K562 (cell line): ENCODE data around the gene ZNF296. TPM values are rescaled to one million over a fixed set of nuclear protein-coding genes. Genes with fewer than 3 reads are reported as not detected.

Experiments
- ATAC-seq: fragments of 200-7000 bp; cut with Tn5 transposase; 3 replicates; pipeline ENCODE4 v1.9.1; 2020; ENCODE audit warnings: moderate library complexity
- BruUV-seq: library from RNA; stranded (reverse); fragments of 400-500 nt; replicated peaks from 2 replicates; lab custom pipeline; 2021; lab: Mats Ljungman, UMichigan
- CTCF ChIA-PET: fragments of 300-600 bp; formaldehyde crosslinking; extraction: SDS; loops from one replicate; lab custom pipeline; 2021; ENCODE audit warnings: low intra/inter-chr PET ratio; lab: Yijun Ruan, JAX
- POLR2A ChIA-PET: fragments of 300-600, 350-650 bp; sonication (Branson Sonifier 250); formaldehyde crosslinking; extraction: SDS; loops from one replicate; lab custom pipeline; 2021; ENCODE audit warnings: antibody characterized with exemption, inconsistent platforms; lab: Yijun Ruan, JAX
- DNase-seq, 4 experiments: peaks; one replicate each; pipeline versions ENCODE4 v3.0.0 to v3.0.0-alpha.2; 2011 to 2018; ENCODE audit warnings: low spot score in 3 of 4, mixed read lengths in 3 of 4; ENCODE audit errors: extremely low read depth in 1 of 4
- FAIRE-seq: peaks from 2 replicates; lab custom pipeline; 2011; peaks lifted over from hg19 to GRCh38; lab: Jason Lieb, UNC
- H2AFZ ChIP-seq: 2 replicates; pipeline ENCODE4 v1.6.0; 2011; ENCODE audit warnings: low read depth, low read length, control low read depth, inconsistent platforms
- H3K27ac ChIP-seq: fragments of 200-600 bp; 3 replicates; pipeline ENCODE4 v1.8.0; 2011; ENCODE audit warnings: low read depth, mild to moderate bottlenecking, control low read depth, inconsistent platforms, low read length, moderate library complexity, mixed read lengths; ENCODE audit errors: extremely low read depth
- H3K27me3 ChIP-seq, 2 experiments: fragments of 300-600 bp in 1 of 2; 2 replicates in 1 of 2; 3 replicates in 1 of 2; pipeline versions ENCODE4 v1.6.0 to v1.8.0; 2011; ENCODE audit warnings: inconsistent platforms in 2 of 2, low read length in 2 of 2, mild to moderate bottlenecking in 1 of 2, mixed read lengths in 1 of 2, moderate library complexity in 1 of 2; ENCODE audit not compliant: control insufficient read depth in 2 of 2, insufficient read depth in 2 of 2
- H3K36me3 ChIP-seq: fragments of 300-600 bp; 3 replicates; pipeline ENCODE4 v1.8.0; 2011; ENCODE audit warnings: mild to moderate bottlenecking, low read length, inconsistent platforms; ENCODE audit not compliant: control insufficient read depth, insufficient read depth
- H3K4me1 ChIP-seq, 2 experiments: fragments of 200-600 bp in 1 of 2; replicated peaks in 1 of 2; 2 replicates in 1 of 2; 3 replicates in 1 of 2; pipeline versions ENCODE4 v1.5.1 to v1.8.0; 2011; ENCODE audit warnings: inconsistent platforms in 2 of 2, low read length in 2 of 2, mild to moderate bottlenecking in 1 of 2, mixed read lengths in 1 of 2, moderate library complexity in 1 of 2; ENCODE audit not compliant: control insufficient read depth in 2 of 2, insufficient read depth in 2 of 2
- H3K4me2 ChIP-seq: 2 replicates; pipeline ENCODE4 v1.6.1; 2011; ENCODE audit warnings: low read length, control low read depth, inconsistent platforms, mixed read lengths; ENCODE audit not compliant: insufficient read depth
- H3K4me3 ChIP-seq: fragments of 200-600 bp; sonication (generic), shearing (Covaris generic); 2 replicates; pipeline ENCODE4 v1.5.1; 2016; ENCODE audit warnings: control low read depth, inconsistent platforms
- H3K79me2 ChIP-seq: fragments of 200-600 bp; 3 replicates; pipeline ENCODE4 v1.8.0; 2011; ENCODE audit warnings: low read length, inconsistent platforms; ENCODE audit not compliant: control insufficient read depth, insufficient read depth
- H3K9ac ChIP-seq, 2 experiments: 2 replicates each; pipeline versions ENCODE4 v1.6.0 to v1.6.1; 2011; ENCODE audit warnings: low read depth in 2 of 2, low read length in 2 of 2, control low read depth in 1 of 2, inconsistent platforms in 1 of 2, mild to moderate bottlenecking in 1 of 2, mixed read lengths in 1 of 2; ENCODE audit not compliant: insufficient read depth in 1 of 2
- H3K9me1 ChIP-seq: one replicate; pipeline ENCODE4 v1.6.0; 2011; ENCODE audit warnings: inconsistent platforms, mild to moderate bottlenecking, low read length, moderate library complexity; ENCODE audit not compliant: control insufficient read depth, insufficient read depth
- H3K9me3 ChIP-seq: replicated peaks from 2 replicates; pipeline ENCODE4 v1.5.1; 2011; ENCODE audit warnings: low read depth, low read length, inconsistent platforms; ENCODE audit not compliant: control insufficient read depth, insufficient read depth
- H4K20me1 ChIP-seq: replicated peaks from 2 replicates; pipeline ENCODE4 v1.6.1; 2011; ENCODE audit warnings: low read length, inconsistent platforms, mixed read lengths; ENCODE audit not compliant: control insufficient read depth, insufficient read depth
- HOXB6 ChIP-seq: fragments of 250-450 bp; sonication (Bioruptor Pico); IDR thresholded peaks from 2 replicates; pipeline ENCODE4 v1.5.1; 2022; ENCODE audit warnings: mild to moderate bottlenecking, borderline replicate concordance
- NR2C1 ChIP-seq, 2 experiments: fragments of 450-650 bp; IDR thresholded peaks; 2 replicates each; pipeline ENCODE4 v1.6.1; 2017; ENCODE audit warnings: mild to moderate bottlenecking in 2 of 2, antibody characterized with exemption in 1 of 2, inconsistent platforms in 1 of 2, missing compliant biosample characterization in 1 of 2, missing genetic modification characterization in 1 of 2
- PHB2 ChIP-seq: fragments of 450-650 bp; IDR thresholded peaks from 2 replicates; pipeline ENCODE4 v1.6.1; 2017; ENCODE audit warnings: low read depth
- PRPF4 ChIP-seq: fragments of 200-400 bp; formaldehyde crosslinking; IDR thresholded peaks from one replicate; pipeline ENCODE4 v1.6.1; 2017; ENCODE audit warnings: low read length, low read depth, mild to moderate bottlenecking; ENCODE audit not compliant: insufficient read depth, poor library complexity, severe bottlenecking
- SAP30 ChIP-seq: fragments of 200-600 bp; sonication (generic); IDR thresholded peaks from 2 replicates; pipeline ENCODE4 v1.6.1; 2012; ENCODE audit warnings: borderline replicate concordance, low read depth, mild to moderate bottlenecking, moderate library complexity, low read length, control low read depth, inconsistent platforms; ENCODE audit not compliant: insufficient read depth, poor library complexity, severe bottlenecking
- SIX5 ChIP-seq, 2 experiments: IDR thresholded peaks; 2 replicates each; pipeline ENCODE4 v1.6.1; 2011; ENCODE audit warnings: low read length in 2 of 2, borderline replicate concordance in 1 of 2, low read depth in 1 of 2, mild to moderate bottlenecking in 1 of 2, moderate library complexity in 1 of 2; ENCODE audit not compliant: insufficient read depth in 1 of 2
- TGIF2 ChIP-seq: sonication (generic); formaldehyde crosslinking; IDR thresholded peaks from 2 replicates; pipeline ENCODE4 v1.8.1; 2022; ENCODE audit warnings: mild to moderate bottlenecking, missing genetic modification reagents, moderate library complexity
- YY1 ChIP-seq, 3 experiments: IDR thresholded peaks; 2 replicates each; pipeline ENCODE4 v1.6.1; 2011; ENCODE audit warnings: low read length in 2 of 3, mild to moderate bottlenecking in 2 of 3, moderate library complexity in 2 of 3, borderline replicate concordance in 1 of 3, control low read depth in 1 of 3, low read depth in 1 of 3; ENCODE audit not compliant: insufficient read depth in 3 of 3, insufficient replicate concordance in 2 of 3, control insufficient read depth in 1 of 3, insufficient read length in 1 of 3; ENCODE audit errors: extremely low read depth in 1 of 3
- ZBTB8A ChIP-seq: fragments of 450-650 bp; IDR thresholded peaks from 2 replicates; pipeline ENCODE4 v1.6.1; 2018; ENCODE audit warnings: mild to moderate bottlenecking, moderate library complexity; ENCODE audit not compliant: partially characterized antibody
- ZFPM2 ChIP-seq: fragments of 250-450 bp; sonication (Bioruptor Pico); IDR thresholded peaks from 2 replicates; pipeline ENCODE4 v1.5.1; 2022; ENCODE audit warnings: mild to moderate bottlenecking
- ZFX ChIP-seq: sonication (generic); formaldehyde crosslinking; IDR thresholded peaks from 2 replicates; pipeline ENCODE4 v1.8.0; 2022; ENCODE audit warnings: mild to moderate bottlenecking, missing genetic modification reagents, moderate library complexity
- ZNF197 ChIP-seq: fragments of 200-800 bp; sonication (Bioruptor generic); IDR thresholded peaks from 2 replicates; pipeline ENCODE4 v1.6.1; 2016; ENCODE audit warnings: low read depth, missing genetic modification characterization, missing compliant biosample characterization
- ZNF282 ChIP-seq: sonication (generic); formaldehyde crosslinking; IDR thresholded peaks from 2 replicates; pipeline ENCODE4 v1.8.1; 2023; ENCODE audit warnings: missing genetic modification reagents
- ZNF830 ChIP-seq: fragments of 250-450 bp; sonication (Bioruptor Pico); IDR thresholded peaks from 2 replicates; pipeline ENCODE4 v1.5.0; 2021; ENCODE audit warnings: mild to moderate bottlenecking
- WGBS: fragments of 100-300 bp; shearing (Covaris generic); methylation state at CpG from one replicate; pipeline ENCODE4 v1.1.6; 2016; ENCODE audit warnings: low coverage, mixed read lengths; ENCODE audit not compliant: insufficient coverage; ENCODE audit errors: missing lambda C conversion rate; 5-methylcytosine and 5-hydroxymethylcytosine counted together
- in situ Hi-C: fragments of 300-500 bp; cut with MboI; formaldehyde crosslinking; loops from 4 replicates; pipeline ENCODE4 v1.15.0; 2018; ENCODE audit warnings: inconsistent platforms, mixed read lengths
- intact Hi-C: fragments of 100-400 bp; cut with micrococcal nuclease; formaldehyde crosslinking; loops from 2 replicates; pipeline ENCODE4 v1.14.2; 2022
- polyA plus RNA-seq, 8 experiments: library from polyadenylated mRNA; depleted of rRNA in 4 of 8; stranded (reverse) in 5 of 8; unstranded in 3 of 8; fragments of >200 nt; fragmentation: Nextera tagmentation in 2 of 8; fragmentation: Illumina TruSeq in 1 of 8; extraction: Ambion mirVana in 2 of 8; extraction: Trizol in 1 of 8; gene quantifications; 2 replicates each; pipeline versions ENCODE4 v1.2.1 to v1.2.3, GENCODE V29; 2011 to 2014; ENCODE audit warnings: inconsistent platforms in 1 of 8, missing spikeins in 1 of 8
- total RNA-seq, 7 experiments: library from RNA; depleted of rRNA in 6 of 7; stranded (reverse); fragments of >200 nt in 6 of 7; fragmentation: Illumina TruSeq in 2 of 7; extraction: Trizol in 2 of 7; gene quantifications; 2 replicates each; pipeline versions ENCODE4 v1.2.1 to v1.2.3, GENCODE V29; 2011 to 2021; ENCODE audit warnings: low replicate concordance in 1 of 7
- TF ChIP-seq, protein P1 (sequence below): fragments of 450-650 bp; IDR thresholded peaks from 2 replicates; pipeline ENCODE4 v1.6.1; 2016
- TF ChIP-seq, protein P2 (sequence below): fragments of 450-650 bp; IDR thresholded peaks from 2 replicates; pipeline ENCODE4 v1.6.1; 2016; ENCODE audit warnings: low read depth, mild to moderate bottlenecking, moderate library complexity

Gene ZNF296
- total and polyA plus RNA-seq, 9 of the 15 experiments (the other 6 are each of a cell fraction or from before 2014, with no cell fraction given) = 0.03 to 8.8 (median 0.47) TPM; not detected in 1

DNA sequence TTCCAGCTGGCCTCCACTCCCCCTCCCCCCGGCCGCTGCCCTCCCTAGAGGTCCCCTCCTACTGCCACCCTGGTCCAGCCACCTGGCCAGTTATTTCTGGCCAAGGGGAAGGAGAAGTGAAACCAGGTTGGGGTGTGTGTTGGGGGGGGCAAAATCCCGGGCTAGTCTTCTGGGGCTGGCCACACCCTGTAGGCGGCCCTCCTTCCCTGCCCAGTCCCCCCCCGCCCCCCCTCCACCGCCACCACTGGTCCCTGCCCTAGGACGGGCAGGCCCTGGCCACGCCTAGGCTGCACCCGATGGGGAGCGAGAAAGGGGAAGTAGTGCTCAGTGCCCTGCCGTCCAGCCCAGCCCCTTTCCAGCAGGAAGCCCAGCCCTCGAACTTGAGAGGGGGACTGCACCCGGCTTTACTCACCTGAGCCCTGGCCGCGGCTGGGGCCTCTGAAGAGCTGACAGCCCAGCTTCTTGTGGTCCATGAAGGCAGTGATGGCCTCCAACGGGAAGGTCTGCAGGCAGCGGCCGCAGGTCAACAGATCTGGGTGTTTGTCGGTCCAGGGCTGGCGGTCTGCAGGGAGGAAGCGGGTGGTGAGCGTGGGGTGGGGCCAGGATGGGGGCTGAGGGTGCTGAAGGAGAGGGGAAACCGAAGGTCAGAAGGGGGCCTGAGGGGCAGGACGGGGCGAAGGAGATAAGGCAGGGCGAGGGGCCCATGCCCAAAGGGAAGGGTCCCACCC is 813 bp downstream of the ZNF296 start (continued):
- TF ChIP-seq, protein P1, sequence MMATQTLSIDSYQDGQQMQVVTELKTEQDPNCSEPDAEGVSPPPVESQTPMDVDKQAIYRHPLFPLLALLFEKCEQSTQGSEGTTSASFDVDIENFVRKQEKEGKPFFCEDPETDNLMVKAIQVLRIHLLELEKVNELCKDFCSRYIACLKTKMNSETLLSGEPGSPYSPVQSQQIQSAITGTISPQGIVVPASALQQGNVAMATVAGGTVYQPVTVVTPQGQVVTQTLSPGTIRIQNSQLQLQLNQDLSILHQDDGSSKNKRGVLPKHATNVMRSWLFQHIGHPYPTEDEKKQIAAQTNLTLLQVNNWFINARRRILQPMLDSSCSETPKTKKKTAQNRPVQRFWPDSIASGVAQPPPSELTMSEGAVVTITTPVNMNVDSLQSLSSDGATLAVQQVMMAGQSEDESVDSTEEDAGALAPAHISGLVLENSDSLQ = peak; percentile 22; the same call in 1 of the 2 replicates
- TF ChIP-seq NR2C1 (IDR thresholded peaks at IDR 0.05) = peak; percentile 53; the same call in 1 of the 2 replicates
- peak; percentile 63; the same call in 1 of the 2 replicates for TF ChIP-seq NR2C1 (tag; IDR thresholded peaks at IDR 0.05)
- no peak for TF ChIP-seq ZNF282 (CRISPR knock-in tag)
- no peak for TF ChIP-seq ZNF197 (CRISPR knock-in tag)

DNA sequence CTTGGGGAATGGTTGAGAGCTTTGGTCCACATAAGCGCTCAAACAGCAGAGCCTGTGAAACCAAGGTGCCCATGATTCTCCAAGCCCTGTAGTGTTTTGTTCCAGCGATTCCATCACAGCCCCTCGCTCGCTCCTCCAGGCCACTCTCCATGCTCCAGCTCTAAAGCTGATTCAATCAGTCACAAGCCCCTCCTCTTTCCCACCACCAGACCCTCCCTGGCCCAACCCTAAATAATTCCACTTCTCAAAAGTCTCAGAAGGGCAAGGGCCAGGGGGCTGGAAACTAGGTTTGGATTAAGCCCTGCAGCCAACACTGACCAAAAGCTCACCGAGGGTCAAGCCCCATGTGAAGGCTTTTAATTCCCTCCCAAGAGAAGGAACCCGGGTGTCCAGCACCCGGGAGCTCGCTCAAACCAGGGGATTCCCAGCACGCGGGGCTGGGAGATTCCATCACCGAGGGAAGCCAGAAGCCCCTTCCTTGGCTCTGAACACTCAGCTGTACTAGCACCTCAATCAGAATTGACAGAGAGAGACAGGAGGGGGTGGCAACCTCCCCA is 1.5 kb downstream of the ZNF296 start:
- Histone ChIP-seq H3K9me3 (no peaks in the 10 kb centered on the region), H3K4me2 (peak overlapping the region; percentile 65), H4K20me1 (peaks cover 3% of the 10 kb centered on the region; the same call in 1 of the 2 replicates), H3K4me1 (peaks cover 22 to 59% of the 10 kb centered on the region in 2 experiments), H2AFZ (no peak overlapping the region), H3K79me2 (peaks cover 35% of the 10 kb centered on the region), H3K27ac (peak overlapping the region; percentile 14; the same call in 2 of the 3 replicates), H3K9me1 (no peaks in the 10 kb centered on the region), H3K27me3 (no peaks in the 10 kb centered on the region), H3K9ac (peak overlapping the region; percentile 23 to 89; a peak in 3 of 4 replicates), H3K36me3 (peaks cover 40% of the 10 kb centered on the region; the same call in 2 of the 3 replicates), H3K4me3 (peak overlapping the region; percentile 77)
- in situ Hi-C loops = no loop called here
- POLR2A ChIA-PET = interaction anchor here (0.6 to 0.9 kb wide), 7 partner anchors 18 to 941 kb away, joined by 3 to 5 read pairs (median 3); partner anchors contain the start of gene PPP1R37
- DNase-seq (no peak), FAIRE-seq (peak; percentile 35), ATAC-seq (no peak)
- WGBS = 34% methylated on average over 11 of the region's 11 CpGs
- CTCF ChIA-PET = interaction anchor here (0.7 kb wide), 1 partner anchor 298 kb away, joined by 3 read pairs; no protein-coding TSS in a partner anchor
- no TSS peak for BruUV-seq
- intact Hi-C loops = no loop called here
- no peak for TF ChIP-seq PRPF4
- no peak for TF ChIP-seq ZFX (CRISPR knock-in tag)
- TF ChIP-seq ZBTB8A = no peak
- no peak for TF ChIP-seq YY1 (IDR thresholded peaks at IDR 0.05; ENCODE audit: borderline replicate concordance in 1 of 3, control insufficient read depth in 1 of 3, extremely low read depth in 1 of 3, insufficient read depth in 3 of 3, insufficient read length in 1 of 3, insufficient replicate concordance in 2 of 3, low read depth in 1 of 3, low read length in 2 of 3)
- no peak for TF ChIP-seq PHB2
- TF ChIP-seq TGIF2 = no peak
- TF ChIP-seq, protein P2, sequence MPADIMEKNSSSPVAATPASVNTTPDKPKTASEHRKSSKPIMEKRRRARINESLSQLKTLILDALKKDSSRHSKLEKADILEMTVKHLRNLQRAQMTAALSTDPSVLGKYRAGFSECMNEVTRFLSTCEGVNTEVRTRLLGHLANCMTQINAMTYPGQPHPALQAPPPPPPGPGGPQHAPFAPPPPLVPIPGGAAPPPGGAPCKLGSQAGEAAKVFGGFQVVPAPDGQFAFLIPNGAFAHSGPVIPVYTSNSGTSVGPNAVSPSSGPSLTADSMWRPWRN = no peak
- TF ChIP-seq ZFPM2 (CRISPR knock-in tag) = no peak
- no peak for TF ChIP-seq SAP30
- no peak for TF ChIP-seq HOXB6 (CRISPR knock-in tag)
- TF ChIP-seq SIX5 (IDR thresholded peaks at IDR 0.05; ENCODE audit: borderline replicate concordance in 1 of 2, insufficient read depth in 1 of 2, low read depth in 1 of 2, low read length in 2 of 2) = no peak
- no peak for TF ChIP-seq ZNF830 (CRISPR knock-in tag)
